ENCODE results near the gene PTPN5. TPM values are rescaled to one million over a fixed set of nuclear protein-coding genes. Genes with fewer than 3 reads are reported as not detected.

The PTPN5 gene
- total RNA-seq, 1 experiment from 2014 or later, result not detected

GRCh38 chr11:18720091-18720807 lies 71.3 kb downstream of the PTPN5 start:
- no peaks in the 10 kb centered on the region for H3K36me3 ChIP-seq (ENCODE audit: control insufficient read depth, insufficient read depth, low read length)
- H3K27ac ChIP-seq (ENCODE audit: low read length), result no peak overlapping the region
- BruUV-seq (replicated peaks), result no TSS peak
- H3K9me3 ChIP-seq (ENCODE audit: control insufficient read depth, insufficient read depth, low read depth, low read length), result no peaks in the 10 kb centered on the region
- in situ Hi-C loops (cut with HindIII; ENCODE audit: low pct_unique_long_range_greater_than_20kb, low sequenced_read_pairs), result no loop called here
- no peak for DNase-seq (ENCODE audit: low read depth, low spot score)
- H3K4me1 ChIP-seq (ENCODE audit: control insufficient read depth, insufficient read depth, low read length), result 0 out of 2 replicates have a peak, but pooled peaks cover 3% of the 10 kb centered on the region
- ATAC-seq, result peak; percentile 11
- no peak overlapping the region for H3K4me3 ChIP-seq (ENCODE audit: low read depth in 2 of 2, low read length in 2 of 2)
- intact Hi-C loops (cut with micrococcal nuclease; ENCODE audit: unreplicated experiment), result no loop called here
- H3K27me3 ChIP-seq (ENCODE audit: control insufficient read depth, insufficient read depth, low read length), result peaks cover 6% of the 10 kb centered on the region
- POLR2A ChIA-PET, result no interaction called here
- CTCF ChIA-PET, result no interaction called here
- TF ChIP-seq, protein P1, sequence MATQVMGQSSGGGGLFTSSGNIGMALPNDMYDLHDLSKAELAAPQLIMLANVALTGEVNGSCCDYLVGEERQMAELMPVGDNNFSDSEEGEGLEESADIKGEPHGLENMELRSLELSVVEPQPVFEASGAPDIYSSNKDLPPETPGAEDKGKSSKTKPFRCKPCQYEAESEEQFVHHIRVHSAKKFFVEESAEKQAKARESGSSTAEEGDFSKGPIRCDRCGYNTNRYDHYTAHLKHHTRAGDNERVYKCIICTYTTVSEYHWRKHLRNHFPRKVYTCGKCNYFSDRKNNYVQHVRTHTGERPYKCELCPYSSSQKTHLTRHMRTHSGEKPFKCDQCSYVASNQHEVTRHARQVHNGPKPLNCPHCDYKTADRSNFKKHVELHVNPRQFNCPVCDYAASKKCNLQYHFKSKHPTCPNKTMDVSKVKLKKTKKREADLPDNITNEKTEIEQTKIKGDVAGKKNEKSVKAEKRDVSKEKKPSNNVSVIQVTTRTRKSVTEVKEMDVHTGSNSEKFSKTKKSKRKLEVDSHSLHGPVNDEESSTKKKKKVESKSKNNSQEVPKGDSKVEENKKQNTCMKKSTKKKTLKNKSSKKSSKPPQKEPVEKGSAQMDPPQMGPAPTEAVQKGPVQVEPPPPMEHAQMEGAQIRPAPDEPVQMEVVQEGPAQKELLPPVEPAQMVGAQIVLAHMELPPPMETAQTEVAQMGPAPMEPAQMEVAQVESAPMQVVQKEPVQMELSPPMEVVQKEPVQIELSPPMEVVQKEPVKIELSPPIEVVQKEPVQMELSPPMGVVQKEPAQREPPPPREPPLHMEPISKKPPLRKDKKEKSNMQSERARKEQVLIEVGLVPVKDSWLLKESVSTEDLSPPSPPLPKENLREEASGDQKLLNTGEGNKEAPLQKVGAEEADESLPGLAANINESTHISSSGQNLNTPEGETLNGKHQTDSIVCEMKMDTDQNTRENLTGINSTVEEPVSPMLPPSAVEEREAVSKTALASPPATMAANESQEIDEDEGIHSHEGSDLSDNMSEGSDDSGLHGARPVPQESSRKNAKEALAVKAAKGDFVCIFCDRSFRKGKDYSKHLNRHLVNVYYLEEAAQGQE (IDR thresholded peaks at IDR 0.05; ENCODE audit: insufficient read depth in 1 of 2, low read depth in 2 of 2, low read length in 1 of 2), result no peak
- TF ChIP-seq POLR2AphosphoS5 (IDR thresholded peaks at IDR 0.05; ENCODE audit: low read depth, low read length) (no peak), TCF7L2 (IDR thresholded peaks at IDR 0.05; ENCODE audit: low read depth, low read length) (no peak), SIN3A (IDR thresholded peaks at IDR 0.05; ENCODE audit: borderline replicate concordance, insufficient read depth, low read depth, low read length) (no peak), CTCF (IDR thresholded peaks at IDR 0.05) (no peak)

- ChIA-PET POLR2A (no interaction called here), CTCF (no interaction called here)
- TF ChIP-seq, protein P1 (IDR thresholded peaks at IDR 0.05; ENCODE audit: insufficient read depth in 1 of 2, low read depth in 2 of 2, low read length in 1 of 2), result no peak
- no peak for TF ChIP-seq TCF7L2 (IDR thresholded peaks at IDR 0.05; ENCODE audit: low read depth, low read length)
- no peak for TF ChIP-seq CTCF (IDR thresholded peaks at IDR 0.05)
- TF ChIP-seq SIN3A (IDR thresholded peaks at IDR 0.05; ENCODE audit: borderline replicate concordance, insufficient read depth, low read depth, low read length), result no peak
- TF ChIP-seq POLR2AphosphoS5 (IDR thresholded peaks at IDR 0.05; ENCODE audit: low read depth, low read length), result no peak
- in situ Hi-C loops (cut with HindIII; ENCODE audit: low pct_unique_long_range_greater_than_20kb, low sequenced_read_pairs), result no loop called here
- Histone ChIP-seq H3K9me3 (ENCODE audit: control insufficient read depth, insufficient read depth, low read depth, low read length) (no peaks in the 10 kb centered on the region), H3K36me3 (ENCODE audit: control insufficient read depth, insufficient read depth, low read length) (no peaks in the 10 kb centered on the region), H3K27me3 (ENCODE audit: control insufficient read depth, insufficient read depth, low read length) (peaks cover 6% of the 10 kb centered on the region; the same call in 1 of the 2 replicates), H3K27ac (ENCODE audit: low read length) (no peak overlapping the region), H3K4me3 (ENCODE audit: low read depth in 2 of 2, low read length in 2 of 2) (no peak overlapping the region), H3K4me1 (ENCODE audit: control insufficient read depth, insufficient read depth, low read length) (no peaks in the 10 kb centered on the region)
- ATAC-seq, result no peak
- no peak for DNase-seq (ENCODE audit: low read depth, low spot score)
- BruUV-seq (replicated peaks), result no TSS peak
- intact Hi-C loops (cut with micrococcal nuclease; ENCODE audit: unreplicated experiment), result no loop called here
These were observed 76.1 kb downstream of the PTPN5 start for GRCh38 chr11:18715476-18715875.
